Muscle of leg (tissue), 11 donors: ENCODE measurements around the gene MAPK8IP1. TPM values are rescaled to one million over a fixed set of nuclear protein-coding genes. Genes with fewer than 3 reads are reported as not detected.

Experiments used
- DNase-seq: peaks from one replicate; pipeline ENCODE4 v3.0.0; 2013
- H3K27ac ChIP-seq: one replicate; pipeline ENCODE4 v1.5.1; 2013; ENCODE audit warnings: mild to moderate bottlenecking, low read length, control low read depth
- H3K27me3 ChIP-seq: one replicate; pipeline ENCODE4 v1.6.1; 2013; ENCODE audit warnings: low read length; ENCODE audit not compliant: control insufficient read depth, insufficient read depth
- H3K36me3 ChIP-seq: one replicate; pipeline ENCODE4 v1.6.1; 2013; ENCODE audit warnings: low read length; ENCODE audit not compliant: control insufficient read depth, insufficient read depth
- H3K4me1 ChIP-seq: one replicate; pipeline ENCODE4 v1.6.1; 2013; ENCODE audit warnings: low read length; ENCODE audit not compliant: control insufficient read depth, insufficient read depth
- H3K4me3 ChIP-seq: one replicate; pipeline ENCODE4 v1.5.1; 2013; ENCODE audit warnings: low read length, control low read depth
- H3K9me3 ChIP-seq: replicated peaks from 2 replicates; pipeline ENCODE4 v1.6.1; 2013; ENCODE audit warnings: low read depth, low read length; ENCODE audit not compliant: control insufficient read depth
- WGBS: methylation state at CpG from one replicate; pipeline ENCODE4 v1.1.5; 2013; ENCODE audit warnings: missing lambda C conversion rate; ENCODE audit not compliant: insufficient coverage; 5-methylcytosine and 5-hydroxymethylcytosine counted together
- polyA plus RNA-seq, 8 donors: library from polyadenylated mRNA; unstranded; fragments of 120-200 nt; gene quantifications; one replicate each; pipeline versions ENCODE4 v1.2.1 to v1.2.3, GENCODE V29; 2013; ENCODE audit warnings: inconsistent platforms in 1 of 8, low replicate concordance in 1 of 8; ENCODE audit not compliant: insufficient read length in 8 of 8, insufficient read depth in 1 of 8
- total RNA-seq: library from RNA; stranded (reverse); fragments of 120-200 nt; gene quantifications from one replicate; pipeline ENCODE4 v1.2.4, GENCODE V29; 2013

MAPK8IP1 gene
- total and polyA plus RNA-seq, 9 donors = 26.5 to 54.3 (median 35.0) TPM

DNA sequence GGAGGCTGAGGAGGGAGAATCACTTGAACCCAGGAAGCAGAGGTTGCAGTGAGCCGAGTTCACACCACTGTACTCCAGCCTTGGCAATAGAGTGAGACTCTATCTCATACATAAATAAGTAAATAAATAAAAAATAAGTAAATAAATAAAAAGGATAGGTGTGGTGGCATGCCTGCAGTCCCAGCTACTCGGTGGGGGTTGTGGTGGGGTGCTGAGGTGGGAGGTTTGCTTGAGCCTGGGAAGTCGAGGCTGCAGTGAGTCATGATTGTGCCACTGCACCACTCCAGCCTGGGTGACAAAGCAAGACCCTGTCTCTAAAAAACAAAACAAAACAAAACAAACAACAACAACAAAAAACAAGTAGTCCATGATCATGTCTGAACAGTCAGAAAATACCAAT, 40.1 kb downstream of the MAPK8IP1 start:
- no peaks in the 10 kb centered on the region for H3K9me3 ChIP-seq
- H3K36me3 ChIP-seq = no peaks in the 10 kb centered on the region
- H3K27ac ChIP-seq = no peak overlapping the region
- peaks cover 46% of the 10 kb centered on the region for H3K27me3 ChIP-seq
- H3K4me3 ChIP-seq = no peak overlapping the region
- DNase-seq = no peak
- no CpG with 5 or more reads among the region's 3 CpGs for WGBS
- H3K4me1 ChIP-seq = peaks cover 21% of the 10 kb centered on the region

- Histone ChIP-seq H3K27ac (no peak overlapping the region), H3K9me3 (no peaks in the 10 kb centered on the region), H3K36me3 (peaks cover 4% of the 10 kb centered on the region), H3K4me1 (peaks cover 21% of the 10 kb centered on the region), H3K4me3 (no peak overlapping the region), H3K27me3 (peaks cover 41% of the 10 kb centered on the region)
- WGBS = 35% methylated on average over 9 of the region's 12 CpGs
- no peak for DNase-seq
These were observed 40.5 kb downstream of the MAPK8IP1 start for GRCh38 chr11:45926001-45926401.

- peaks cover 17% of the 10 kb centered on the region for H3K4me1 ChIP-seq
- WGBS = 91% methylated on average over 8 of the region's 12 CpGs
- no peak for DNase-seq
- H3K27me3 ChIP-seq = peaks cover 34% of the 10 kb centered on the region
- H3K4me3 ChIP-seq = no peak overlapping the region
- no peaks in the 10 kb centered on the region for H3K9me3 ChIP-seq
- peaks cover 12% of the 10 kb centered on the region for H3K36me3 ChIP-seq
- H3K27ac ChIP-seq = no peak overlapping the region
These were observed 41.3 kb downstream of the MAPK8IP1 start for GRCh38 chr11:45926536-45927331.

DNA sequence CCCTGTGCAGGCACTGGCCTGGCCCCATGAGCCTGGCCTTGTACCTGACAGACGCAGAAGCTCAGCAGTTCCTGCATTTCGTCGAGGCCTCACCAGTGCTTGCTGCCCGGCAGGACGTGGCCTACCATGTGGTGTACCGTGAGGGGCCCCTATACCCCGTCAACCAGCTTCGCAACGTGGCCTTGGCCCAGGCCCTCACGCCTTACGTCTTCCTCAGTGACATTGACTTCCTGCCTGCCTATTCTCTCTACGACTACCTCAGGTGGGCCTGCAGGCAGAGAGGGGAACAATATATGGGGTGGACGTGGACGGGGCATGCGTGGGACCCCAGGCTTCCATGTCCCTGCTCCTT, 41.9 kb downstream of the MAPK8IP1 start:
- Histone ChIP-seq H3K4me1 (peaks cover 11% of the 10 kb centered on the region), H3K4me3 (no peak overlapping the region), H3K27ac (no peak overlapping the region), H3K9me3 (no peaks in the 10 kb centered on the region), H3K27me3 (peaks cover 28% of the 10 kb centered on the region), H3K36me3 (peaks cover 18% of the 10 kb centered on the region)
- no peak for DNase-seq
- 67% methylated on average over 15 of the region's 15 CpGs for WGBS

GRCh38 chr11:45927684-45928413, 42.4 kb downstream of the MAPK8IP1 start:
- WGBS = 93% methylated on average over 26 of the region's 27 CpGs
- Histone ChIP-seq H3K27me3 (peaks cover 25% of the 10 kb centered on the region), H3K27ac (no peak overlapping the region), H3K4me3 (no peak overlapping the region), H3K36me3 (peaks cover 19% of the 10 kb centered on the region), H3K4me1 (peaks cover 10% of the 10 kb centered on the region), H3K9me3 (no peaks in the 10 kb centered on the region)
- DNase-seq = no peak

DNA sequence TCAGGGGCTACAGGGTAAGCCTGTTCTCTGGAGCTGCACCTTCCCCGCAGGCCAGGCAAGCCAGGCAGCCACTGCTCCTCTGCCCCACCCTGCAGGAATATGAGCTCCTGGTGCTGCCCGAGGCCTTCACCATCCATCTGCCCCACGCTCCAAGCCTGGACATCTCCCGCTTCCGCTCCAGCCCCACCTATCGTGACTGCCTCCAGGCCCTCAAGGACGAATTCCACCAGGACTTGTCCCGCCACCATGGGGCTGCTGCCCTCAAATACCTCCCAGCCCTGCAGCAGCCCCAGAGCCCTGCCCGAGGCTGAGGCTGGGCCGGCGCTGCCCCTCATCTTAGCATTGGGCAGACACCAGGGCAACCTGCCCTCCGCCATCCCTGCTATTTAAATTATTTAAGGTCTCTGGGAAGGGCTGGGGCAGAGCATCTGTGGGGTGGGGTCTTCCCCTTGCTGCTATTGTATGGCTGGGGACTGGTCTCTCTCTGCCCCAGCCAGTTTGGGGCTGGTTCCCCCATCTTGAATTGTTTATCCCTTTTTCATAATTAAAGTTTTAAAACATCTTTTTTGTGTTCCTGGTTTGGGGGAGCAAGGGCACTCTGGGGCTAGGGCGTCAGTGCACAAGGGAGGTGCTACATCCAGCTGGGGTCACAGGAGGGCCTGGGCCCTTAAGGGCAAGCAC, 43.2 kb downstream of the MAPK8IP1 start:
- no peaks in the 10 kb centered on the region for H3K9me3 ChIP-seq
- peaks cover 18% of the 10 kb centered on the region for H3K27me3 ChIP-seq
- H3K4me1 ChIP-seq = peaks cover 7% of the 10 kb centered on the region
- no peak overlapping the region for H3K4me3 ChIP-seq
- 77% methylated on average over 8 of the region's 13 CpGs for WGBS
- no peak overlapping the region for H3K27ac ChIP-seq
- no peak for DNase-seq
- H3K36me3 ChIP-seq = peaks cover 28% of the 10 kb centered on the region

DNA sequence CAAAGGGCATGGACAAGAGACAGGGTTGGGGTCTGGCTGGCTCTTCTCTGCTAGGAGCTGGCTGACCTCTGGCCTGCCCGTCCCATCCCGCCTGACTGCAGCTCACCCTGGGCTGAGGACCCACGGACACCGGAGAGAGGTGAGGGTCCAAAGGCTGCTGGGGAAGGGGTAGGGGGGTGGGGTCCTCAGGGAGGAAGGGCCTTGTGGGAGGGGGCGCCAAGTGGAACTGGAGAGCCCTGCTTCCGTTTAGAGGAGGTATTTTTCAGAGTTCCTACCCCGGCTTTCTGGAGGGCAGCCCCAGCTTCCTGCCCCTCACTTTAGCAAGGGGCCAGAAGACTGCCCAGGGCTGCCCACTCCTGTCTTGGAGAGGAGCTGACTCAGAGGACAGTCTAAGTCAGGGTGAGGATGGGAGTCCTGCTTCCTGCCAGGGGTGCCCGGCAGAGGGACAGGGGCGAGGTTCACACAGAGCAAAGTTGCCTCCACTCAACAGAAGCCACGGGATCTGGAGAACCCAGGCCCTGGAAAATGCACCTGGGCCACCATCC, 44.1 kb downstream of the MAPK8IP1 start:
- H3K9me3 ChIP-seq = no peaks in the 10 kb centered on the region
- no peak overlapping the region for H3K27ac ChIP-seq
- peaks cover 9% of the 10 kb centered on the region for H3K27me3 ChIP-seq
- peaks cover 36% of the 10 kb centered on the region for H3K36me3 ChIP-seq
- no peak overlapping the region for H3K4me3 ChIP-seq
- H3K4me1 ChIP-seq = peaks cover 7% of the 10 kb centered on the region
- DNase-seq = no peak
- WGBS = 85% methylated on average over 2 of the region's 10 CpGs

GRCh38 chr11:45930031-45930794, 44.8 kb downstream of the MAPK8IP1 start:
- WGBS = 69% methylated on average over 11 of the region's 14 CpGs
- no peaks in the 10 kb centered on the region for H3K9me3 ChIP-seq
- H3K27ac ChIP-seq = no peak overlapping the region
- peaks cover 3% of the 10 kb centered on the region for H3K27me3 ChIP-seq
- no peak for DNase-seq
- H3K4me1 ChIP-seq = peaks cover 7% of the 10 kb centered on the region
- no peak overlapping the region for H3K4me3 ChIP-seq
- H3K36me3 ChIP-seq = peaks cover 43% of the 10 kb centered on the region

DNA sequence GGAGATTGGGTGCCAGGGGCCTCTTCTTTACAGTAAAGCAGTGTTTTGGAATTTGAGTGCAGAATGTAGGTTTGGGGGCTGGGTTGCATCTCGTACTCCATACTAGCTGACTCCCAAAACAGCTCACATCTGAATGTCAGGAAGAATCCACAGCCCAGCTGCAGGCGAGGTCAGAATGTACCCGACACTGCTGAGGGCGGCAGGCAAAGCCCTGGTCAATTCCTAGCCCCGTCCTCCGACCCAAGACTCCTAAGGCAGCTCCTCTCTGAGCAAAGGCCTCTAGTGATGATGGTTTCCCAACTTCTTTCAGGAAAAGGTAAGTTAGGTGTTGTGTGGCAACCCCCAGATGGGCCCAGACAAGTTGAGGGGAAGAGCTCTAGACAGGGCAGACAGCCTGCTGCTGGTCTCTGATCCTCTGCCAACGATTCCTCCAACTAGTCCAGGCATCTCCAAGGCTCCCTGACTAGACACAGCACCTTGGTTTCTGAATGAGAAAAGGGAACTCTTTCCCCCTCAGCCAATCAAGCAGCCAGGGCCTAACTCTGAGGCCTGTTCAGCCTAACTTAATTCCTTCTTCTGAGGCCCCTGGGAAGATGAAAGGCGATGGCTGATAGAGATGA, 45.6 kb downstream of the MAPK8IP1 start:
- Histone ChIP-seq H3K27ac (no peak overlapping the region), H3K4me1 (peaks cover 7% of the 10 kb centered on the region), H3K27me3 (no peaks in the 10 kb centered on the region), H3K9me3 (no peaks in the 10 kb centered on the region), H3K4me3 (no peak overlapping the region), H3K36me3 (peaks cover 50% of the 10 kb centered on the region)
- WGBS = 86% methylated on average over 5 of the region's 8 CpGs
- no peak for DNase-seq
